GM18499 (cell line): ENCODE measurements around the gene ACSS3.
"Not testable (repeated sequence)": the region's sequence is repeated elsewhere in the genome, so short reads cannot be mapped to it uniquely, and the experiment has no call there.

Experiments
- ATAC-seq: cut with Tn5 transposase; IDR thresholded peaks from one replicate; pipeline ENCODE4 v1.9.1; 2021; ENCODE audit warnings: moderate number of reproducible peaks; ENCODE audit not compliant: insufficient read depth, unreplicated experiment

ACSS3 gene

DNA sequence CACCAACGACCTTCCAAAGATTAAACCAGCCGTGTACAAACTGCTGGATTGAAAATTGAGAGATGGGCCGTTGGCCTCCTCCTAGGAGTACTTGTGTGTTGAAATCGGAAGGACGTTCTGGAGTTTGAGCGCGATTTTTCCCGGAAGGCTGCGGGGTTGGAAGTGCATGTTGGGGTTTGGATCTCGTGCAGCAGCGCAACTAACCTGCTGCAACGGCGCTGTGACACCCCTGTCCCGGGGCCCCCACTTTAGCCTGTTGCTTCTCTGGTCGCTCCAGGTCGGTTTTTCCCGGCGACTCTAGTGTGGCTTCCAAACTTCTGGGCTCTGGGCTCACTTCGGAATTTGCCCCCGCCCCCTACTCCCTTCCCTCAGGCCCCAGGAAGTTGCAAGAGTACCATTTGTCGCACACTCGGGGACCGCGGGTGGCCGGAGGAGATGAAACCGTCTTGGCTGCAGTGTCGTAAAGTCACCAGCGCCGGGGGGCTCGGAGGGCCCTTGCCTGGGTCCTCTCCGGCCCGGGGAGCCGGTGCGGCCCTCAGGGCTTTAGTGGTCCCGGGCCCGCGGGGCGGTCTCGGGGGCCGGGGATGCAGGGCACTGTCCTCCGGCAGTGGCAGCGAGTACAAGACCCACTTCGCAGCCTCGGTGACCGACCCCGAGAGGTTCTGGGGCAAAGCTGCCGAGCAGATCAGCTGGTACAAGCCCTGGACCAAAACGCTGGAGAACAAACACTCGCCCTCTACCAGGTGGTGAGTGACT, at the start of gene ACSS3:
Gene ACSS3 (plus strand): TSS at position 394 of the 756 bp plus-strand sequence. CDS start 42 bp downstream, at position 436.
- no peak for ATAC-seq

GRCh38 chr12:81034926-81035325, 43.0 kb upstream of the ACSS3 start:
- ATAC-seq, result no peak

GRCh38 chr12:81039231-81039630, 38.6 kb upstream of the ACSS3 start:
- ATAC-seq, result no peak

DNA sequence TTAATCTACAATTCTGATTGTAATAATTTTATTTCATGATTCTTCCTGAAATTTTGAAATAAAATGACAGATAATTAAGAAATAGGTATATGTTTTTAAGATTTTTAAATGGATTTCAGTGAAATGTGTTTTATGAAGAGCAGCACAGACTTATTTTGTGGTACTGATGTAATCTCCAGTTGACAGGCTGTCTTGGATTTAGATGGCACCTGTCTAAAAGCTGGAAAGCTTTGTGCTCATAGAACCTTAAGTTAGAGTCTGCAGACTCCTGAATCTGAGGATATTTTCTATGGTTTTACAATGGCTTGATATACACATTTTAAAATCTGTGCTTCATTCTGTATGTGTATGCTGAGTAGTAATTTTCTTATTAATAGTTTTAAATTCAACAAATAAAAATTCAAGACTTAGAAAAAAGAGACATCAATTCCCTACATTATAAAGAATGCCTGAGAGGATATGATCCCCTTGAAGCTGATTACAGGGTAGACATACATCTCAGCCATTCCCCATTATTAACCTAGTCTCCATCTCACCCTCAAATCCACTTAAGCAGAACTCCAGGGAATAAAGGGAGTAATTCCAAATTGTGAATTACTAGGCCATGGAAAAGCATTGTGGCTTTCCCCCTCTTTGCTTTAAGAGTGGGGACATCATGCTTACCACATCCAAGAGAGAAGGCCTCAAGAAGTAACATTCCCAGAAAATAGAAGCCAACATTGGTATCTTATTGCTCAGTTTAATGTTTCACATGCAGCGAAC, 33.7 kb upstream of the ACSS3 start:
- ATAC-seq, result no peak

- ATAC-seq, result not testable (repeated sequence)
These were observed 12.9 kb upstream of the ACSS3 start for GRCh38 chr12:81064971-81065370.

DNA sequence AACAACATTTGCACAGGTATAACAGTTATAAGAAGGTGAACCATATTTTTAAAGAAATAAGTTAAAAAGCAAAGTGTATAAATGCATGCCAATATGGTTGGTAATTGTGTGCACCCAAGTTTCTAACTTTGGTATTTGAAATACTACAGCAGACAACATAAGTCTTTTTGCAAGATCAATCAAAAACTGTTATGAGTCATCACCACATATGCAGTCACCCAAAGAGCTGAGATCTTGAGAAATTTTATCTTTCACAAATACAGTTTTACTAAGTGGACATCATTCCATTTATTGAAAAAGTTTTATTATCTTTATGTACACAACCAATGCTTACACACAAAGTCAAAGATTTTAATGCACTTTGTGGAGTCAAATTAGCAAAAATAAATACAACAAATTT, 7.0 kb upstream of the ACSS3 start:
- no peak for ATAC-seq

- no peak for ATAC-seq
These were observed 2.3 kb upstream of the ACSS3 start for GRCh38 chr12:81075539-81075938.

DNA sequence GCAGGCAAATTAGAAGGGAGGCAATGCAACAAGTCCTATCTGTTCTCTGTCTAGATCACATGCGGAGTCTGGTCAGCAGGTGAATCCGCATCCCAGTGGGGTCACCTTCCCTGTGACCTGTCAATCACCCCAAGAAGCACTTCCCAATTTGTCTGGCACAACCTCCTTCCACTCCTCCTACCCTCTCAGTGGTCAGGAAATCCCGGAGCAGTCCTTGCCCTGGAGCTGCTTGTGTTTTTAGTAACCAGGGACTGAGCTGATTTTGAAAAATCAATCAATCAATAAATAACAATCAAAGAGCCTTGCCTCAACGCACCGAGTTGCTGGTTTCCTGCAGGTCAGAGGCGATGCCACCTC, 572 bp upstream of the ACSS3 start:
- ATAC-seq, result no peak

GRCh38 chr12:81078469-81079196, 754 bp downstream of the ACSS3 start:
- ATAC-seq, result no peak

GRCh38 chr12:81079280-81080076, 1.6 kb downstream of the ACSS3 start:
- ATAC-seq, result no peak

- ATAC-seq, result no peak
These were observed 2.6 kb downstream of the ACSS3 start for GRCh38 chr12:81080431-81080983.

DNA sequence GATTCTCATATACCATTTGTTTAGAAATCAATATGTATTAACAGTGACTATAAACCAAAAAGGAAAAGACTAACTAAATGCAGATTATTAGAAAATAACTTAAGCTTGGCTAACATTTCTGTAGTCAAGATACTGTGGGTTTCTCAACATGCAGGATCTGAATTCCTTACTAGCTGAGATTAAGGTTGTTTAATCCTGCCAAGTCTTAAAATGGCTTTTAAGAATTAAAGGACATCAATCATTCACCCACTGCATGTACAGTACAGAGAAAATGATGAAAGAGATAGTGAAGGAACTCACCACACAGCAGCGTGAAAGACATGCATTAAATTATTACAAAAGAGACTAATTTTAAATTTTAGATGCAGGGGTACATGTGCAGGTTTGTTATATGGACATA, 3.8 kb downstream of the ACSS3 start:
- ATAC-seq, result no peak

GRCh38 chr12:81083018-81083417, 5.1 kb downstream of the ACSS3 start:
- ATAC-seq, result no peak

DNA sequence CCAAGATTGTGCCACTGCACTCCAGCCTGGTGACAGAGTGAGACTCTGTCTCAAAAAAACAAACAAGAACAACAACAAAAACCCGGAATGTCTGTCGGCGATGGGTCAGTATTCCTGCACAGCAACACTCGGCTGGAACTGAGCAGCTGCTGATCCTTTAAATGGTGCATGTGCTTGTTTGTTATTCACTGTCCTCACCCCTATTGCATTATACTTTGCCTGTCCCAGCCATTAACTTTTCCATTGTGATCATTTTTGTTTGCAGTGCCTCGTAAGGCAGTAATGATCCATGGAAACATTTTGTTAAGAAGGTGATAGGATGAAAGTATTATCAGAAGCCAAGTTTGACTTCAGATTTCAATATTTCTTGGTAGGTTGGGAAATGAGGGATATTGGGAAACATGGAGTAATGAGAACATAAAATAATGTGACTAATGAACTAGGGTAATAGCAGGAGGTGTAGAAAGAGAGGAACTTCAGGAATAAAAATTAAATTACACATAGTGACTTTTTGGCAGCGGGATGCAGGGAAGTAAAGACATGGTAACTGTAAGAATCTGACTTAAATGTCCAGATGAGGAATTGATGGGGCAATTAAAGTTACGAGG, 6.1 kb downstream of the ACSS3 start:
- ATAC-seq, result no peak

GRCh38 chr12:81084811-81085350, 7.0 kb downstream of the ACSS3 start:
- ATAC-seq, result no peak

GRCh38 chr12:81085832-81086231, 8.0 kb downstream of the ACSS3 start:
- no peak for ATAC-seq

- no peak for ATAC-seq
These were observed 8.5 kb downstream of the ACSS3 start for GRCh38 chr12:81086342-81086741.

GRCh38 chr12:81088221-81088620, 10.3 kb downstream of the ACSS3 start:
- ATAC-seq, result no peak

DNA sequence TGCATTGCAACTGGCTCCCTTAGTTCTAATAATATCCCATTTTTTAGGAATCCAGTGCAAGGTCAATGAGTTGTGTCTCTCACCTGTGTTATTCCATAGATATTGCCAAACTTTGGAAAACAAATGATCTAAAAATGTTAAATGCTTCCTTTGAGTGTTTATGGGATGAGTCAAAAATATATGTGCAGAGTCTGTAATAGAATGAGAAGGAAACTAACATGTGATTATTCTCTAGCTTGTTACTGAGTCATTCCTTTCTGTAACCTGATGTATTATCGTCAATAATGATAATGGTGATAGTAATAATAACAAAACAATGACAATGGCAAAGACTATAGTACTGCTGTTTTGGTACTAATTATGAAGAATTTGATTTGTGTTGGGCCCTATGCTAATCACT, 11.5 kb downstream of the ACSS3 start:
- ATAC-seq, result no peak
